GM15510 (cell line): Measurements from ENCODE around the gene CLPTM1.

Experiments
- POLR2A ChIP-seq: IDR thresholded peaks from 3 replicates; pipeline ENCODE4 v1.6.1; 2011; ENCODE audit warnings: borderline replicate concordance; ENCODE audit not compliant: insufficient read length; ENCODE audit errors: extremely low read depth

CLPTM1 gene

GRCh38 chr19:45019187-45019586 lies 64.0 kb downstream of the CLPTM1 start:
- TF ChIP-seq POLR2A: no peak

- no peak for TF ChIP-seq POLR2A
These were observed 64.9 kb downstream of the CLPTM1 start for GRCh38 chr19:45020071-45020470.

GRCh38 chr19:45021971-45022370 lies 66.8 kb downstream of the CLPTM1 start:
- TF ChIP-seq POLR2A: no peak

- TF ChIP-seq POLR2A: no peak
These were observed 67.9 kb downstream of the CLPTM1 start for GRCh38 chr19:45023048-45023447.

GRCh38 chr19:45025264-45025663 lies 70.1 kb downstream of the CLPTM1 start:
- no peak for TF ChIP-seq POLR2A

- no peak for TF ChIP-seq POLR2A
These were observed 72.2 kb downstream of the CLPTM1 start for GRCh38 chr19:45027371-45027770.

GRCh38 chr19:45030825-45031224 lies 75.6 kb downstream of the CLPTM1 start:
- no peak for TF ChIP-seq POLR2A

GRCh38 chr19:45032421-45032820 lies 77.2 kb downstream of the CLPTM1 start:
- TF ChIP-seq POLR2A: no peak

GRCh38 chr19:45035755-45036154 lies 80.6 kb downstream of the CLPTM1 start:
- no peak for TF ChIP-seq POLR2A

GRCh38 chr19:45037393-45038169 lies 82.4 kb downstream of the CLPTM1 start:
- TF ChIP-seq POLR2A: no peak

GRCh38 chr19:45038931-45039893 lies 84.0 kb downstream of the CLPTM1 start, which contains the start of gene CLASRP:
CLASRP (plus strand) TSS chr19:45039045; CDS start chr19:45040213, 1,168 bp downstream.
- peak; percentile 95 for TF ChIP-seq POLR2A

- TF ChIP-seq POLR2A: no peak
These were observed 85.0 kb downstream of the CLPTM1 start for GRCh38 chr19:45040059-45040771.

GRCh38 chr19:45041125-45041524 lies 85.9 kb downstream of the CLPTM1 start:
- TF ChIP-seq POLR2A: no peak
